Measurements from ENCODE around the gene TLE7. TPM values are rescaled to one million over a fixed set of nuclear protein-coding genes. Genes with fewer than 3 reads are reported as not detected.

Gene TLE7
- total RNA-seq, result not detected

- no peak for DNase-seq
Observed at GRCh38 chr16:71442051-71442440, at the start of gene TLE7. TLE7 (minus strand) TSS chr16:71442054; CDS start chr16:71433324, 8,730 bp downstream.

DNA sequence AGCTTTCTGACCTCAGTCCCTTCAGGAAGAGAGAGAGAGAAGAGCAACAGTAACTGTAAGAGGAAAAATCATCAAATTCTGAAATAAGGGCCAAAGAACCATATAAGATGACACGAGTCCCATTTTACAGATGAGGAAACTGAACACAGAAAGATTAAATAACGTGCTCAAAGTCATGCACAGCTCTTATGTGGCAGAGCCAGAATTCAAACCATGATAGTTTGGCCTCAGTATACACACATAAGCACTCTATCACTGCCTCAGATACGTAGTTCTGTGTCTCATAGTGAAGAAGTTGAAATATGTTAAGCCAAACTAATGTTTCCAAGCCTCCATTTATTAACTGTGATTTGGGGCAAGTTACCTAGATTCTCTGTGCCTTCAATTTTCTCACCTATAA lies 49.2 kb upstream of the TLE7 start:
- DNase-seq, result no peak

DNA sequence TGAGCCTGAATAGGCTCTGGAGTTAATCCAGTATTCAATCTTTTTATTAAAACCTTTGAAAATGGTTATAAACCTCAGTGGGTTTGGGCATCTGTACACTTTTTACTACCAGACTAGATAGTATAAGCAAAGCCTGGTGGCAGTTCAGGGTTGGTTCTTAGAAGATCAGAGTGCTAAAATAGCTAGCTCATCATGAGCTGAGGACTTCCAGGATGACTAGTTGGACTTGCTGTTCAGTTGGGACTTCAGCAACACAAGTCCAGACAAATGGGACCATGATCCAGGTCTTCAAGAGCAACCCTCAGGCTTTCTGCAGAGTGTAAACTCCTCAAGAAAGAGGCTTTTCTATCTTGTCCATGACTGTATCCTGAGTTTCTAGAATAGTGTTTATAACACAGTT lies 48.5 kb upstream of the TLE7 start:
- DNase-seq, result no peak

GRCh38 chr16:71489122-71489521 lies 47.3 kb upstream of the TLE7 start, which contains the start of gene ZNF19:
ZNF19 (minus strand) TSS chr16:71489324; CDS start chr16:71482114, 7,210 bp downstream.
- no peak for DNase-seq

- peak; percentile 71 for DNase-seq
Observed at GRCh38 chr16:71484006-71484893, 42.4 kb upstream of the TLE7 start.

- no peak for DNase-seq
Observed at GRCh38 chr16:71482569-71482968, 40.7 kb upstream of the TLE7 start.

- no peak for DNase-seq
Observed at GRCh38 chr16:71480956-71481355, 39.1 kb upstream of the TLE7 start.

- no peak for DNase-seq
Observed at GRCh38 chr16:71479420-71479819, 37.6 kb upstream of the TLE7 start.

GRCh38 chr16:71476457-71477124 lies 34.7 kb upstream of the TLE7 start:
- DNase-seq, result no peak

DNA sequence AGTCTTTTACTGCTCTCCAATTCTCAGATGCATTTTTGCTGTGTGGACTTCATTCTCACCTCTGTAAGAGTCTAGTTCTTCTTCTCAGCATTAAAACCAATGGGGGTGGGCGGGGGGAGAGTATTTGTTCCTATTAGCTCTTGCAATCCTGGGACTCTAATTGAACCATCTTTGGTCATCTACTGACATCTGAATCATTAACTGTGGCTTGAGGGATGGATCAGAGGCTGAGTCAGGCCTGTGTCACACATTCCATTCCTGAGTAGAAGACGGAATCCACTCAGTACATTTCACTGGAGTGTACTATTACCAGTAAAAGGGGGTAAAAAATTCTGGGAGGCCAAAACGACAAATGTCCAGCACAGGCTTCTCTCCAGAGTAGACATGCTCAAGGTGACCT lies 33.0 kb upstream of the TLE7 start:
- DNase-seq, result no peak

- no peak for DNase-seq
Observed at GRCh38 chr16:71473891-71474290, 32.0 kb upstream of the TLE7 start.

- no peak for DNase-seq
Observed at GRCh38 chr16:71472931-71473330, 31.1 kb upstream of the TLE7 start.

- DNase-seq, result no peak
Observed at GRCh38 chr16:71472051-71472450, 30.2 kb upstream of the TLE7 start.

DNA sequence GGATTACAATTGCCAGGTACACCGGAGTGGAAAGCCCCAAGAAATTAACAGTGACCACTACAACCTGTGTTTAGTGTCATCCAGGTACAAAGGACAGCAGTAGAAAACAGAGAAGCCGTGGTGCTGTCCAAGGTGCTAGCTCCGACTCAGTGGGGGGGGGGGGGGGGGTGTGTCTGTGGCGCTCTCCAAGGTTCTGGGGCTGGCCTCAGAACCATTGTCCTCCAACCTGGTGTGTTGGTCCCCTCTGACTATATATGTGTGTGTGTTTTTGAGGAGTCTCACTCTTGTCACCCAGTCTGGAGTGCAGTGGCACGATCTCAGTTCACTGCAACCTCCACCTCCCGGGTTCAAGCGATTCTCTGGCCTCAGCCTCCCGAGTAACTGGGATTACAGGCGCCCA lies 26.0 kb upstream of the TLE7 start:
- DNase-seq, result peak; percentile 26

GRCh38 chr16:71464231-71464630 lies 22.4 kb upstream of the TLE7 start:
- no peak for DNase-seq

DNA sequence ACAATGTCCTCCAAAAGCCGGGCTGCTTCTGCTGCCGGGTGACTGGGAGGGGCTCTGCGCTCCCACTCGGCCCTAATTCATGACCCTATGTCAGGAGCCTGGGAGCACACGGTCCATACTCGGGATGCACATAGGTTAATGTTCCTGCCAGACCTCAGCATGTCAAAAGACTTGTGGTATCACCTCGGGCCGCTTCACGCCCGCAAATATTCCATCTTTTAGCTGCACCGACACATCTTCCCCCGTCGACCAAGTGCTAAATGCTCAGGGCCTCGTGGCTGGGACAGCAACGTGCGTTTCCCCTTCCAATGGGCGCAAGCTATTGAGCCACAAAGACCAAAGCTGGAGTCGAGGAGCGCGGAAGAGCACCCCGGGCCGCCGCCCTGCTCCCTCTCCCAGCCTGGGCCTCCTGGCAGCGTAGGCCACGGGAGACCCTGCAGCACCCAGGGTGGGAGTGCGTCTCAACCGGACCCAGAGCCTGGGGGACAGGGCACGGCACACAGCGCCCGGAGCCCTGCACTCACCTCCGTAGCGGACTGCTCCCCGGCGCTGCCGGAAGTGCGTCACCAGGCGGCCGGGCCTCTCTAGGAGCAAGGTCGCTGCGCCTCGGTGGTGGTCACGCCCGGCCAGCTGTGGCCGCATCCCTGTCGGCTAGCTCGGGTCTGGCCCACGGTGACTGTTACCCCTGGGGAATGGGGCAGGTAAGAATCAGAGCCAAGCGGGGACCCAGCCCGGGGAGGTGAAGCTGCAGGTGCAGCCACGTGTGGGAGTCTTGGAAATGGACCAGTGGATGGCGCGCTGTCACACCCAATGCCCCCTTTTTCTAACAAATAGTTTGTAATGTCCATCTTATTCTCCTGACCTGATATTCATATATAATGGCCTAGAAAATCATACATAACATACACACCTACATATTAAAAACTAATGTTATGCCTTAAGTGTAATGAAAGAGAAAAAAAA lies 20.1 kb upstream of the TLE7 start, which contains the start of gene ZNF23:
Gene ZNF23, minus strand, starts transcription at position 562 of the 963 bp plus-strand sequence. CDS start 5,451 bp downstream, outside the sequence.
- DNase-seq, result peak; percentile 62

DNA sequence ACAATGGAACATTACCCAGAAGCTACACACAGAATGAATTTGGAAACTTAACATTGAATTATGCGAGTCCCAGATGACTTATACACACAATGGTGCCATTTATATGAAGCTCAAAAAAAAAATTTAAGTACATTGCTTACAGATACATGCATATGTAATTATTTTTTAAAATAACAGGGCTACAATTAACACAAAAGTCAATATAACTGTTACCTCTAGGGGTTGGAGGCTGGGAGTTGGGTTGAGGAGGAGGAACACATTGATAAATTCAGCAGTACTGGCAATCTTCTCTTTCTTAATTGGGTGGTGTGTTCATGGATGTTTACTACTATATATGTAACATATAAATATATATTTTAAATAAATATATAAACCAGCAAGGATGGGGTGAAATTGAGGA lies 19.1 kb upstream of the TLE7 start:
- DNase-seq, result no peak

- no peak for DNase-seq
Observed at GRCh38 chr16:71460236-71460635, 18.4 kb upstream of the TLE7 start.

GRCh38 chr16:71459510-71459909 lies 17.7 kb upstream of the TLE7 start:
- no peak for DNase-seq

GRCh38 chr16:71456801-71457200 lies 14.9 kb upstream of the TLE7 start:
- no peak for DNase-seq

GRCh38 chr16:71453036-71453435 lies 11.2 kb upstream of the TLE7 start:
- no peak for DNase-seq

DNA sequence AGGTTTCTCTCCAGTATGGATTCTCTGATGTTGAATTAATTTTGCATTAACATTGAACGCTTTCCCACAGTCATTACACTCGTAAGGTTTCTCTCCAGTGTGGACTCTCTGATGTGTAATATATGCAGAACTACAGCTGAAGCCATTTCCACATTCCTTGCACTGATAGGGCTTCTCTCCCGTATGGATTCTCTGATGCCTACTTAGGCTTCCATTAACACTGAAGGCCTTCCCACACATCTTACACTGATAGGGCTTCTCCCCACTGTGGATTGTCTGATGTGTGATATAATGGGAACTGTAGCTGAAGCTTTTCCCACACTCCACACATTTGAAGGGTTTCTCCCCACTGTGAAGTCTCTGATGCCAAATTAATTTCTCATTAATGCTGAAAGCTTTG lies 7.2 kb upstream of the TLE7 start:
- no peak for DNase-seq

Measured in effector CD4-positive, alpha-beta T cell (primary cell).